IPS-NIHi7 (cell line): ENCODE data around the gene BEGAIN.

Experiments
- DNase-seq: peaks from one replicate; pipeline ENCODE4 v3.0.0; 2012; ENCODE audit warnings: mixed read lengths; ENCODE audit errors: extremely low spot score

The BEGAIN gene

DNA sequence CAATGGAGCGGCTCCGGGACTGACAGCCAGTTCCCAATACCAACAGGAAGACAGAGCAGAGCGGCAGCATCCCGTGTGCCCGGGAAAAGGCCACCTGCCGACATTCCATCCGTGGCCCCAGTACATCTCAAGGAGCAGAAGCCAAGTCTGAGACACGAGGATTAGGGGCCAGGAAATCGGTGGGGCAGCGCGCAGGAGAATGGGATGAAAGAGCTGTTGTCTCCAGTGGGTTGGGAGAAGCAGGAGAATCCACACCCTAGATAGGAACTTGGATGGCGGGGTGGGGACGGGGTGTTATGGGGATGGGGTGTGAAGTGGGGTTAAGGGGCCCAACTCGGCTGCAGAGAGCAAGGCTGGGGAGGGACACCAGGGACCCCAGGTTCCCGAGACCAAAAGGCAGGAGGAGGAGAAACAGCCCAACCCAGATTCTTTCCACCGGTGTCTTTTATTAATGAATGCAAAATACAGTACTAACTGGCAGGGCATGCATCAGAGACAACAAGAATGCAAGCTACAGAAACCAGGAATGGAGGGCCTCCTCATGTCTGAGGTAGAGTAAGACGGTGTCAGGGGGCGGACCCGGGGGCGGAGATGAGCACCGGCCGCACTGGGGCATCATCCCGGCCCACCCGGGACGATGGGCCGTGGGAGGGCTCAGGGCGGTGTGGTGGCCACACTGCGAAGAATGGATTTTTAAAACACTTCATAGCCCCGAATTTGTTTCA, 50.3 kb downstream of the BEGAIN start:
- DNase-seq = no peak

DNA sequence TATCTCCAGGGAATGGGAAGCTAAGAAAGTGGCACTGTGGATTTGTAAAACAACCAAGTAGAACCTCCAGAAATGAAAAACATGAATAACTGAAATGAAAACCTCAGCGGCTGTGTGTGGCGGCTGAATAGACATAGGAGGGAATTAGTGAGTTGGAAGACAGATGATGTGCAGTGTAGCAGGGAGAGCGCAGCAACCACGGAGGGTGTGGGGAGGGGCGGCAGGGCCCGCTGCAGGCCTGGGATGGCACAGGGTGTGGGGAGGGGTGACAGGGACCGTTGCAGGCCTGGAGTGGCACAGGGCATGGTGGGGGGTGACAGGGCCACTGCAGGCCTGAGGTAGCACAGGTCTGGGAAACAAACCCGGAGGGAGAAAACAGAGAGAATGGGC, 51.1 kb downstream of the BEGAIN start:
- no peak for DNase-seq

- DNase-seq = no peak
These were observed 51.7 kb downstream of the BEGAIN start for GRCh38 chr14:100535287-100536120.

DNA sequence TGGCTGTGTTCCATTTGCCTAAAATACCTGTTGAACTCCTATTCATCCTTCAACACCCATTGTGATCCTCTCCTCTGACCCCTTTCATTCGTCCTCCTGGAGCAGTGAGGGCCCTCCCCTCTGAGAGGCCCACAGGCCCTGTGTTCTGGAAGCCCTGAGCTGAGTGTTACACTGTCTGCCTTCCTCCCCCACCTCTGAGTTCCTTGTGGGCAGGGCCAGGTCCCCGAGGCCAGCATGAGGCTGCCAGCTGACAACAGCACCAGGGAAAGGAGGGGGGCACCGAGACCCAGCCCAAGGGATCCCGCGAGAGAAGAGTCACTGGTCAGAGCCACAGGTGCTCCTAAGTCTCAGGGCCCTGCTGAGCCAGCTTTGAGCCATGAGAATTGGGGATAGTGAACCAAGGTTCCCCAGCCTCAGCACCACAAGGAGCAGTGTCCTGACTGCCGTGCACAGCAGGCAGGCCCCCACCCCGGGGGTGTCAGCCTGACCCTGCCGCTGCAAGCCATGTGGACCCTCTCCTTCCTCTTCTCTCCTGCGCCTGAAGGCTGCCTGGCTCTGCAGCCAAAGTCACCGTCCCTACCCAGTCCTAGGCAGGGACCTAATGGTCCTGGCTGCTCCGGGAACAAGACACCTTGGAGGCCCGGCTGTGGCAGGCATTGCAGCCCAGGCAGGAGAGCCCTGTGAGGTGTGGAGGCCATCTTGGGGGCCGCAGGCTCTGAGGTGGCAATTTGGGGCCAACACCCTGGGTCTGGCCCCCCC, 52.5 kb downstream of the BEGAIN start:
- no peak for DNase-seq

DNA sequence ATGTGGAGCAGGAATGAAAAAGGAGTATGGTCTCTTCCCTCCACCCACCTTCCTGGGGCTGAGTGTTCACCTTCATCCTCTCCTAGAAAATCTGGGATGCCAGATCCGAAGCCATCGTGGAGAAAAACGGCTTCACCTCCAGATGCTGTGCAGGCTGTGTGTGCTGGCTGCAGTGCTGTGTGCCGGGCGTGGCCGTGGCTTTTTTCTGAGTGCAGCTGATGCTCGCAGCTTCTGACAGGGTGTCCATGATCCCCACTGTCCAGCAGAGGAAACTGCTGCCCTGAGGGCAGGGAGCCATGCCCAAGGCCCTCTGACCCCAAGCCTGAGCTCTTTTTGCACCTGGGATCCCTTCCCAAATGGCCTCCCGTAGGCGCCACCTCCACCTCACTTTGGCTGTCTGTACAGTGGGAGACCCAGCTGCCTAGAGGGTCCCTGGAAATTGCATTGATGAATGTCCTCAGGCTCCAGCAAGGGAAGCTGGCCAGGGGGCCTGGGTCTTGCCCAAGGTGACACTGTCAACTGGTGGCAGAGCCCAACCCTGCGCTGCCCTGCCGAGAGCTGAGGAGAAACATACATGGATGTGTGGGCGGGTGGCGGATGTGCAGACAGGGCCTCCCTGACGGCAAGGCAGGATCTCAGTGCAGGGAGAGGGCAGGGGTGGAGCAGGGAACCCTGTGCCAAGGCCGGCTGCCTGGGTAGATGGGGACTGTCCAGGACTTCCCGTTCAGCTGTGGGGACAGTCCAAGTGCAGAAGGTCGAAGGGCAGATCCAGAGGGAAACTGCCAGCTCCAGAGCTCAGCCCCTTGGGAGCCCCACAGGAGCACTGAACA, 53.3 kb downstream of the BEGAIN start:
- DNase-seq = no peak

DNA sequence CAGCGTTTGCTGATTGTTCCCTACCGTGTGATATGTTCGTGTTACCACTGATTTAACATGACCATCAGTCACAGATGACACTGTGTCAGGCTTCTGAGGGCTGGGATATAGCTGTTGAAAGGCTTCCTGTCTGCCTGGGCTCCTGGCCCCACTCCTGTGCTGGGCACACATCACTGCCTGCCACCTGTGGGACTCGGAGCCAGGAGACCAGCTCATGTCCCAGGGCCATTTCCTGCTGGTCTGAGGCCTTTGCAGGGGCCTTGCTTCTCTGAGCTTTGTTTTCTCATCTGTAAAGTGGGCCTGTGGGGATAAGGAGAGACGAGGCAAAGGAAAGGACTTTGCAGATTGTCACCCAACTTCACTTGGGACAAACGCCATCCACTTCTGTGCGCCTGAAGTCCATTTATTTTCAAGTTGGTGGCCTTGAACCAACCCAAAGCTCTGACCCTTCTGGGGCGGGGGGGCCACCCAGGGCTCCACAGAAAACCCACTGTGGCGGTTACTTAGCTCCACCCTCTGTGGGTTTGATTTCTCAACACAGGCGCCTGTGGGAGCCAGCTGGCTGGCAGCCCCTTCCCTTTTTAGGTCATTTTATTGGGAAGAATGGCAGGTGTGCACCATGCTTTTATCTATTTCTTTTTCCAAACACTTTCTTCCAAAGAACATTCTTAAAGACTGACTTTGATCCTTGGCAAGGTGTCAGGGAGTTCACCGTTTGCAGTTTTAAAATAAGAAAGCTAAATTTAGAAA, 54.1 kb downstream of the BEGAIN start:
- DNase-seq = no peak

DNA sequence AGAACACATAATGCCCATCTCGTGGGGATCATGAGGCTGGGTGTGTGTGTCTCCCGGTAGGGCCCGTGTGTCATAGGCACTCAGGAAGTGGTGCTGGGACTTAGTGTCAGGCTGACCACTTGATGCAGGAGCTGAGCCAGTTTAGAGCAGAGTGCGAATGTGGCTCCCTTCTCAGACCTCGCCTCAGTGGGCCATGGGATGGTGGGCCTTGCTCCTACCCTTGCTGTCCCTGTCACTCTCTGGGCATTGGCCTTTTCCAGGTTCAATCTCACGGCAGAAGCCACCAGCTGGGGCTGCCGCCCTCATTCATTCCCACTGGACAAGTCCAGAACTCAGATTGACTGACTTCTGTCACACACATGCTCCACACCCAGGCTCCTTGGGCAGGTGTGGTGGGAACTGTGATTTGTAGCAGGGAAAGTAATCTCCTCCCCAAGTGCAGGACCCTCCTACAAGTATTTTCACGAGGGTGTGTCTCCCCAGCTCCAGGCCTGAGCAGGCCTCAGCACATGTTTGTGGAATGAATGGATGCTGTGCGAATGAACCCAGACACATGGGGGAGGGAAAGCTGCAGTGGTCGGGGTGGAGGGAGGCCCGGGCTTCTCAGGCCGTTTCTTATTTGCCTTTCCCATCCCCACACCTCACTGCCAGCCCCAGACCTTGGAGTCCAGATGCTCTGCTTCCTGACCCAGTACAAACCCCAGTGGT, 54.9 kb downstream of the BEGAIN start:
- DNase-seq = no peak

DNA sequence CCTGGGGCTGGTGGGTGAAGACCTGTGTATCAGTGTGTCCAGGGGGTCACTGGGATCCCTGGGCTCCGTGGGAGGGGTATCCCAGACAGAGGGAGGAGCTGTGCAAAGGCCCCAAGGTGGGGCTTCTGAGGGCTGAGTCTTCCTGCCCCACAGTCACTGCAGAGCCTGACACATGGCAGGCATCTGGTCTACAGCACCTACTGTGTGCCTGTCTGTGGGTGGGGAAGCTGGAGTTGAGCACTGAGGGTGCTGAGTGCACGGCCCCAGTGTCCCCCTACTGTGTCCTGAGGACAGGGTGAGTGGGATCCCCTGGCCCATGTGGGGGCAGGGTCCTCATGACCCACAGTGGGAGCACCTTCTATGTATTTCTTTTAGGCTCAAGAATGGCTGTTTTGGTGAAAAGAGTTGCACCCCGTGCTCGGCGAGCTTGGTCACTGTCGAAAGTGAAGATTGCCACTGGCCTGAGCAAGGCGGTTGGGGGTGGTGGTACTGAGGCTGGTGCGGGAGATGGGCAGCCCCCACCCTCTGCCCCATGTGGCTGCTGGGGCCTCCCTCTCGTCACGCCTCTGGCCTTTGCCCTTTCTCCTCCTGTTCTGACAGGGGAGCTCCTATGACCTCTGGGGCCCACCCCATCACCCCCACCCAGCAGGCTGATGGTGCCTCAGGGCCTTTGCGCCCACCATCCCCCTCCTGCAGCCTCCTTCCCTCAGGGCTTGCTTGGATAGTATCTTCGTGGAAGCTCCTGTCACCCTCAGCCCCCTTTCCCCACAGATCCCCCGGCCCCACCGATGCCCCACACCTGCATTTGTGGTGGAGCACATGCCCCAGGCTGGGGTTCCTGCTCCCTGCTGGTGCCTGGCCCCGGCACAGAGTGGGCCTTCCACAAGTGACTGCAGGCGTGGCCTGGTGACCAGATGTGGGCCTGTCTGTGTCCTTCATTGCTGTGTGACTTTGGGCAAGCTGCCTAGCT, 55.8 kb downstream of the BEGAIN start:
- DNase-seq = no peak

- DNase-seq = no peak
These were observed 56.7 kb downstream of the BEGAIN start for GRCh38 chr14:100530270-100531072.

GRCh38 chr14:100529561-100530031, 57.6 kb downstream of the BEGAIN start:
- peak; percentile 7 for DNase-seq

- no peak for DNase-seq
These were observed 58.2 kb downstream of the BEGAIN start for GRCh38 chr14:100528962-100529560.

GRCh38 chr14:100526632-100527031, 60.6 kb downstream of the BEGAIN start:
- DNase-seq = no peak

GRCh38 chr14:100526057-100526456, 61.2 kb downstream of the BEGAIN start:
- no peak for DNase-seq

GRCh38 chr14:100525615-100526014, 61.6 kb downstream of the BEGAIN start:
- DNase-seq = peak; percentile 5

- DNase-seq = peak; percentile 65
These were observed 62.3 kb downstream of the BEGAIN start for GRCh38 chr14:100524933-100525243.

DNA sequence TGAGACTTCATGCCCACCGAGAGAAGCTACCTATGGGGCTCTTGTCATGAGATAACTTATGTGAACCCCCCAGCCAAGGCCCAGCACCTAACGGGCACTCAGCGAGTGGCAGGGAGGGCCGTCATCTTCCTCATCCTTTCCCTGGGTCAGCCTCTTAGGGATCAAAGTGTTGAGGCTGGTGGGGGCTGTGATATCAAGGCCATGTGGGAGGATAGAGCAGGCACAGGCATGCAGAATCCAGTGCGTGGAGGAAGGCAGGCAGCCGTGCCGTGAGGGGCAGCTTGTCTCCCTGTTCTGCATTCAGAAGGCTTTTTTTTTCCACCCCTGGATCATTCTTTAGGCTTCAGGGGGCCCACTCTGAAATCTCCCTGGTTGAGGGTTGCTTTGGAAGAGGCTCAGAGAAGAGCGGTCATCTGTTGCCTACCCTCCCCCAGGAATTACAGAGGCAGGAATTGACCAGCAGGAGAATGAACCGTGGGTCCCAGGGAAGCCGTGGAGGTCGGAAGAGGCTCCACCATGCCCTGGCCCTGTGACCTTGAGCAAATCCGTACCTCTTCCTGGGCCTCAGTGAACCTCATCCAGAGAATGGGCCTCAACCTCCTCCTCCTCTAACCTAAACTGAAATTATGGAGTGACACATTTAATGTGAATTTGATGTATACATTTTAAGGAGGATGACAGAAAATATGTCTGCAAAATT, 62.8 kb downstream of the BEGAIN start:
- peak; percentile 6 for DNase-seq

DNA sequence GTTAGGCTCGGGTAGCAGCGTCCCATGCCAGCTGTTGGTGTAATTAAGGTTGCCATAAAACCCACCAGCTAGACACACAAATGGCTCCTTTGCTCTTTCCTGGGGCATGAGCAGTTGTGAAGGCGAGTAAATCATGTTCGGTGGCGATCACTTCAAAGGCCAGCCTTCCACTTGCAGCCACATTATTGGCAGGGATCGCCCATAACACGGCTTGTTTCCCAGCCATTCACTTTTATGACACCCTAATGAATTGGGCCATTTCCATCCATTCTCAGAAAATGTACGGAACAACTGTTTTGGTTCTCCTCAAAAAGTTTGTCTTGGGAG, 63.4 kb downstream of the BEGAIN start:
- no peak for DNase-seq
